Measurements from ENCODE around the gene SUB1.
"Not testable (repeated sequence)": the region's sequence is repeated elsewhere in the genome, so short reads cannot be mapped to it uniquely, and the experiment has no call there.

Gene SUB1

GRCh38 chr5:32601623-32602295 is 16.4 kb downstream of the SUB1 start:
- DNase-seq = no peak

GRCh38 chr5:32602906-32603305 is 17.5 kb downstream of the SUB1 start:
- no peak for DNase-seq

DNA sequence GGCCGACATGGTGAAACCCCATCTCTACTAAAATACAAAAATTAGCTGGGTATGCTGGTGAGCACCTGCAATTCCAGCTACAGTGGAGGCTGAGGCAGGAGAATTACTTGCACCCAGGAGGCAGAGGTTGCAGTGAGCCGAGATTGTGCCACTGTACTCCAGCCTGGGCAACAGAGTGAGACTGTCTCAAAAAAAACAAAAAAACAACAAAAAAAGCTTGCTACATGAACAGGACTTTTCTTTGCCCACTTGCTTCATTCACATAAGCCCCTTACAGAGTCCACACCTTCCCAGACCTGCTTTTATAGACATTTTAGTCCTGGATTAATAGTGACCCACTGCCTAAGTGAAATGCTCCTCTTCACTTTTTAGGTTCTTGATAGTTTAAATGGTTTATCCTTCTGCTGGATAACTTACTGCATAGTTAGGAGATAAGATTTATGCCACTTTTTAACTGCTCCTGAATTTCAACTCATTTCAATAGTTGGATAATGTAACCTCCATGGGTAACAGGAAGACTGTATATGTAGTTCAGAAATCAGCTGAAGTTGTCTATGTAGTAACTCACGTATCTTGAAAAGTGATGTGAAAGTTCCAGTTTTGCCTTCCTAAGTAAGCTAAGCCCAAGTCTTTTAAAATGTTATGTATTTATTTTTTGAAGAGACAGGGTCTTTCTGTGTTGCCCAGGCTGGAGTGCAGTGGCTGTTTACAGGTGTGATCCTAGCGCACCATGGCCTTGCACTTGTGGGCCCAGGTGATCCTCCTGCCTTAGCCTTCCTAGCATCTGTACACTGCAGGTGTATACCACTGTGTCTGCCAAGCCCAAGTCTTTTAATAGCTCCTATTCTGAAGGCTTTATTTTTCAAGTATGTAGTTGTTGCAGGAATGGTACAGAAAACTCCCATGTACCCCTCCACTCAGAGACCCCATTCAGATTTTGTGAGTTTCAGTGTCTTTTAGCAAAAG is 19.7 kb downstream of the SUB1 start:
- DNase-seq = no peak

DNA sequence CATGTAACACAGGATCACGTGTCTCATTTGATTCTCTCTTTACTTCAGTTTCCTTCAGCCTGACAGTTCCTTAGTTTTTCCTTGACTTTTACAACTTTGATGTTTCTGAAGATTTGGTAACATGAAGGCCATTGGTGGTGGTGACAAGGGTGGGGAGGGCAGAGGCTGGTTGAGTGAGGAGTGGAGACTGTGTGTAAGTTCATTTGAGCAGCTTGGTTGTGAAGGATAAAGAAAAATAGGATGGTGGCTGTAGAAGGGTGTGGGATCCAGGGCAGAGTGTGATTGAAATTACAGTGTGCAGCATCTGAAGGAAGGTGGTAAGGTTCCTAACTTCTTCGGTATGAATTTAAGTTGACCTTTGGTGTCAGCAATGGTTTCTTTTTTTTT is 20.4 kb downstream of the SUB1 start:
- DNase-seq = no peak

DNA sequence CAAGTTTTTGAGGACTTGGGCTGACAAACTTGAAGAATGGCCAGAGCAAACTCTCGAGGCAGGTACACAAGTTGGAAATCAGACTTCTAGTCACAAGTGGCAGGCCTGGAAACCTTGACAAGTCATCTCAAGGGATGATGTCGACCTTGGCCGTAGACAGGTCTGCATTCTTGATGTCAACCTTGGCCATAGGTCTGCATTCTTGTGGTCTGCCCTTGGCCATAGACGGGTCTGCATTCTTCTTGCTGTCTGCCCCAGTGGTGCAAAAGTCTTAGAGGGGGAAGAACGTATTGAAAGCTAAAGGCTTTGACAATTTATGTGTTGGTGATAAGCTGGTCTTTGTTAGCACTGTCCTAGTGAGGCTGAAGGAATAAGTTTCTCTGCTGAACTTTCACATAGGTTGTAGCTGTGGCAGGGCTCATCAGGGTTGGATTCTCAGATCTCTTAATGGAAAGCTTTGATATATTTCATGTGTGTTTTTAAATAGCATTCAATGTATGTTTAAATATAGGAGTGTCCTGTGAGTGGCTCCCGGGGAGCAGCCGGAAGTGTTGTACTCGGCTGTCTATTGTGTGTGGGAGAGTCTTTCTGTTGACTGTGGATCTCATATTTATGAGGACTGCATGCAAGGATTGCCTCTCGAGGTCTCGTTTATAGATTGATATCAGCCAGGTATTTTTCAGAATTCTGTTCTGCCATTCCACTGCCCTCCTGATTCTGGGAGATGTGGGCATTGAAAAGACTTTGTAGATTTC is 27.0 kb downstream of the SUB1 start:
- DNase-seq = no peak

GRCh38 chr5:32613050-32613672 is 27.8 kb downstream of the SUB1 start:
- DNase-seq = peak; percentile 74

DNA sequence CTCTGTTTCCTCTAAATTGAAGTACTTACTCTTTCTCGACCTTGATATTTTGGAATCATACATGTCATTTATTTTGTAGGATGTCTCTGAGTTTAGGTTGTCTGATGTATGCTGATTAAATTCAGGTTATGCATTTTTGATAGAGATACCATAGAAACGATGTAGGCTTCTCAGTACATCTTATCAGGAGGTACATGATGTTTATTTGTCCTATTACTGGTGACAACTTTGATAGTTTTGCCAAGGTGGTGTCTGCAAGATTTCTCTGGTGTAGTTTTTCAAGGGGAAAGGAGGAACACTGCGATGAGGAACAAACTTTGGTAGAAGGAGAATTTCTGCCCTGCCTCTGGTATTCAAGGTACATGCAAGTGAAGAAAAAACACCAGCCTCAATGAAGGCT is 29.9 kb downstream of the SUB1 start:
- no peak for DNase-seq

DNA sequence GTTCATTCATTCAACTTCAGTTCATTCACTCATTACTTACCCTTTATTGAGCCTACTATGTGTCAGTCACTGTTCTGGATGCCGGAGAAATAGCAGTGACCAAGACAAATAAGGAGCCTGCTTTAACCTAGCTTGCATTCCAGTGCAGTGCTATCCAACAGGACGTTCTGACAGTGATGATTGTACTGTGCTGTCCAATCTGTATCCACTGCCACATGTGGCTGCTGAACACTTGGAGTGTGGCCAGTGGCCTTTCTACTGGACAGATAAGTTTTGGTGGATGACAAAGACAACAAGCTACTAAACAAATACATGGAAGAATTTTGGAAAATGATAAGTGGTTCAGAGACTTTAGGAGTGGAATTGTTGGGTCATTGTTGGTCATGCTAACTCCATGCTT is 33.6 kb downstream of the SUB1 start:
- DNase-seq = no peak

GRCh38 chr5:32621256-32621655 is 35.9 kb downstream of the SUB1 start:
- DNase-seq = no peak

- DNase-seq = no peak
Observed at GRCh38 chr5:32625106-32625505, 39.7 kb downstream of the SUB1 start.

GRCh38 chr5:32625547-32625946 is 40.2 kb downstream of the SUB1 start:
- DNase-seq = no peak

GRCh38 chr5:32627219-32627870 is 42.0 kb downstream of the SUB1 start:
- DNase-seq = no peak

GRCh38 chr5:32628049-32628844 is 42.9 kb downstream of the SUB1 start:
- DNase-seq = no peak

GRCh38 chr5:32630867-32631491 is 45.6 kb downstream of the SUB1 start:
- DNase-seq = no peak

DNA sequence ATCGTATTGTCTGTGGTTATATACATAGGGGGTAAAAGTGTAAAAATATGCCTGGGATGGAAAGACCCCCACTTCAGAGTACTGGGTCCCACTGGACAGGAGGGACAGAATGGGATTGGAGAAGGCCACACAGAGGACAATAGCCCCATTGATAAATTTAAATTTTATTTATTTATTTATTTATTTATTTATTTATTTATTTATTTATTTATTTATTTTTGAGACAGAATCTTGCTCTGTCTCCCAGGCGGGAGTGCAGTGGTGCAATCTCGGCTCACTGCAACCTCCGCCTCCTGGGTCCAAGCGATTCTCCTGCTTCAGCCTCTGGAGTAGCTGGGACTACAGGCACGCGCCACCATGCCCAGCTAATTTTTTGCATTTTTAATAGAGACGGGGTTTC is 47.7 kb downstream of the SUB1 start:
- not testable (repeated sequence) for DNase-seq

DNA sequence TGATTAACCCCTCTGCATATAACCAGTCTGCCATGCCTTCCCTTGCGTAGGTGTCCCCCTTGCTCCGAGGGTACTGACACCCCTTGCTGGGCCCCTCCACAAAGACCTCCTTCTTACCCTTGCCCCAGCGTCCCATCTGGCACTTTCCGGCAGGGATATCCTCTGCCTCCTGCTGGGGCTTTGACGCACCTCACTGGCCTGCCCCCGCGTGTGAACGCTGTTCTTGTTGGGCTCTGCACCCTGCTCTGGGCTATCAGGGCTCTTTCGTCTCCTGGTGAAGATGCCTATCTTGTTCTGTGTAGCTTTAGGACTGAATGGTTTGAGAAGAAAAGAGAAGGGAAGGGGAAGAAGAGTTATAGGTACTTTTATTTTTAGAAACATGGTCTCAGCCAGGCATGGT is 53.0 kb downstream of the SUB1 start:
- no peak for DNase-seq

GRCh38 chr5:32639943-32640342 is 54.6 kb downstream of the SUB1 start:
- no peak for DNase-seq

GRCh38 chr5:32642276-32643002 is 57.1 kb downstream of the SUB1 start:
- DNase-seq = no peak

- DNase-seq = no peak
Observed at GRCh38 chr5:32645246-32645645, 59.9 kb downstream of the SUB1 start.

All from stimulated activated naive CD4-positive, alpha-beta T cell treated with Interleukin-2 at 50 U/mL for 16 hours (primary cell).